ENCODE results near the gene AKAP13. TPM values are rescaled to one million over a fixed set of nuclear protein-coding genes. Genes with fewer than 3 reads are reported as not detected.

AKAP13 gene
- polyA plus RNA-seq, 1 experiment: 13.6 TPM

DNA sequence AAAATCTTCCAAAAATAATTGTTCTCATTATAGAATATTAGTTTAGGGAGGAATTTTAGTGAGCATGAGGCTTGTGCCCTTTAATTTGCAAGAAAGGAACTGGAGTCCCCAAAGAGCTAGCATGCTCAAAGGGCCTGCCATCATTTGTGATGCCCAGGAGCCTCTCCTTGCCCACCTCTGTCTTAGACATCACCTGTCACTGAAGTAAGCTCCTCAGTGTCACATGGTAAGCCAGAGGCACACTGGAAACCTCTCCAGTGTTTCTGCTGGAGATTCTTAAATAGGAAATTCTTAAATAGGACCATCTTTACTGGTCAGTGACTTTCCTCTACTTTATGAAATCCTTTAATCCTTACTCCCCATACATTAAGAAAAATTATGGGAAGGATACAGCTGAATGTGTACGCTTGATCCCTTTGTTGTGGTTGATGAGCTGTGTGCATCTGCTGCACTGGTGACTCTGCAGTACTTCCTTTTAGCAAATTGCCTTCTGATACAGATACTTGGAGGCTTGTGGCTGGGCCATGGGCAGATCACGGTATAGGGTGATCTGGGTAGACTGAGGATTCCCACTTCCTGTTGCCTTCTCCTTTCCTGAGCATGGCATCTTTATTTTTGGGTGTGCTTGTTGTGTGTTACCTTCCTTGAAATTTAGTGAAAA is 216.9 kb downstream of the AKAP13 start:
- CTCF ChIA-PET: no interaction called here
- TF ChIP-seq, protein P1, sequence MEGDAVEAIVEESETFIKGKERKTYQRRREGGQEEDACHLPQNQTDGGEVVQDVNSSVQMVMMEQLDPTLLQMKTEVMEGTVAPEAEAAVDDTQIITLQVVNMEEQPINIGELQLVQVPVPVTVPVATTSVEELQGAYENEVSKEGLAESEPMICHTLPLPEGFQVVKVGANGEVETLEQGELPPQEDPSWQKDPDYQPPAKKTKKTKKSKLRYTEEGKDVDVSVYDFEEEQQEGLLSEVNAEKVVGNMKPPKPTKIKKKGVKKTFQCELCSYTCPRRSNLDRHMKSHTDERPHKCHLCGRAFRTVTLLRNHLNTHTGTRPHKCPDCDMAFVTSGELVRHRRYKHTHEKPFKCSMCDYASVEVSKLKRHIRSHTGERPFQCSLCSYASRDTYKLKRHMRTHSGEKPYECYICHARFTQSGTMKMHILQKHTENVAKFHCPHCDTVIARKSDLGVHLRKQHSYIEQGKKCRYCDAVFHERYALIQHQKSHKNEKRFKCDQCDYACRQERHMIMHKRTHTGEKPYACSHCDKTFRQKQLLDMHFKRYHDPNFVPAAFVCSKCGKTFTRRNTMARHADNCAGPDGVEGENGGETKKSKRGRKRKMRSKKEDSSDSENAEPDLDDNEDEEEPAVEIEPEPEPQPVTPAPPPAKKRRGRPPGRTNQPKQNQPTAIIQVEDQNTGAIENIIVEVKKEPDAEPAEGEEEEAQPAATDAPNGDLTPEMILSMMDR (IDR thresholded peaks at IDR 0.05; ENCODE audit: insufficient read depth, low read depth, low read length): no peak
- H3K4me3 ChIP-seq (ENCODE audit: low read depth, low read length): no peak overlapping the region
- POLR2A ChIA-PET: no interaction called here
- no peaks in the 10 kb centered on the region; the same call in 1 of the 2 replicates for H3K36me3 ChIP-seq (ENCODE audit: control insufficient read depth, insufficient read depth, low read length)
- no peak for DNase-seq (ENCODE audit: low read depth)
- no peaks in the 10 kb centered on the region for H3K27me3 ChIP-seq (ENCODE audit: control insufficient read depth, insufficient read depth, low read length)

DNA sequence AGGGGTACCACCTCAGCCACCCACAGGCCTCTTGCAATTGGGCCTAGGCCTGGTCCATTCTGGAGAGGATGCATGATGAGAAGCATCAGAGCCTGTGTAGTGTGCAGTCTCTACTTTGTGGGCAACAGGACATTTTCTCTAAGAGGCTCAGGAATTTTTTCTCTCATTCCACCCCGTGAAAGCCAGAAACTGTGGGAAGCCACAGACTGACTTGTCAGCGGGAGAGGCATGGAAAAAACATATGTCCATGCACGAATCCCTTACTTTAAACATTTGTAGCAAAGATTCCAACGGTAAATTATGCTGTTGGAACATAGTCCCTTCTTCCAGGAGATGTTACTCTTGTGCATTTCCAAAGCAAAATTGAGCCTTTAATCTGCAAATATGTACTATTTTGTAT is 217.8 kb downstream of the AKAP13 start:
- TF ChIP-seq, protein P1 (IDR thresholded peaks at IDR 0.05; ENCODE audit: insufficient read depth, low read depth, low read length): no peak
- Histone ChIP-seq H3K27me3 (ENCODE audit: control insufficient read depth, insufficient read depth, low read length) (no peaks in the 10 kb centered on the region), H3K36me3 (ENCODE audit: control insufficient read depth, insufficient read depth, low read length) (no peaks in the 10 kb centered on the region; the same call in 1 of the 2 replicates), H3K4me3 (ENCODE audit: low read depth, low read length) (no peak overlapping the region)
- POLR2A ChIA-PET: no interaction called here
- CTCF ChIA-PET: no interaction called here
- no peak for DNase-seq (ENCODE audit: low read depth)

DNA sequence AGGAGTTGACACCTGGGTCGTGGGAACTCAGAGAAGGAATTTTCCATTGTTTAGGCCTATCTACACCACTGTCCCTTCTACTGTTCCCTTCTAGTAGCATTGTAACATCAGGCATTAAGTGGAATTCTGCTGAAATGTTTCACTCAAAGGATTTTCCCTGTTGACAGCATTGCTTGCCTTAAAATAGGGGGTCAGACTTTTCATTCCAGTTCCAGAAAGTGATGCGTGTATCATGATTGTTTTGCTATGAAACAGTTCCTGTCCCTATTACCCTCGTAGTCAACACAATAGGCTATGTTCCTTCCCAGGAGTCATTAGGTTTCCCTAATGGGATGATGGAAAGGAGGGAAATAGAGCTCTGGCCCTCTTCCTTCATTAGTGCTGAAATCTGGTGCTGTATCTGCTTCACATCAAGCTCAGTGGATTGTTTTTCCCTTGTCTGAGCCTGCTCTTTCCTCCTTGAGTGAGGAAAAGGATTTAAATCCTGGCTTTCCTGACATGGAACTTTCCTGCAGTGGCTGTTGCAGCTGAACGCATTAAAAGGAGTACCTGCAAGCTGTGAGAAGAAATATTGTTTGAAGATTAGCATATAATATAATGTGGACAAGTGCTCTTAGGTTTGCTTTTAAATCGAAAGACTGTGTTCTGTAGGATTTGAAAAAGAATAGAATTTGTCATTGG is 218.5 kb downstream of the AKAP13 start:
- Histone ChIP-seq H3K36me3 (ENCODE audit: control insufficient read depth, insufficient read depth, low read length) (peaks cover 2% of the 10 kb centered on the region), H3K27me3 (ENCODE audit: control insufficient read depth, insufficient read depth, low read length) (no peaks in the 10 kb centered on the region), H3K4me3 (ENCODE audit: low read depth, low read length) (no peak overlapping the region)
- no peak for DNase-seq (ENCODE audit: low read depth)
- TF ChIP-seq, protein P1 (IDR thresholded peaks at IDR 0.05; ENCODE audit: insufficient read depth, low read depth, low read length): no peak
- POLR2A ChIA-PET: interaction anchor here (0.6 kb wide), 1 partner anchor 9 kb away, joined by 3 read pairs; no protein-coding TSS in a partner anchor
- CTCF ChIA-PET: no interaction called here

DNA sequence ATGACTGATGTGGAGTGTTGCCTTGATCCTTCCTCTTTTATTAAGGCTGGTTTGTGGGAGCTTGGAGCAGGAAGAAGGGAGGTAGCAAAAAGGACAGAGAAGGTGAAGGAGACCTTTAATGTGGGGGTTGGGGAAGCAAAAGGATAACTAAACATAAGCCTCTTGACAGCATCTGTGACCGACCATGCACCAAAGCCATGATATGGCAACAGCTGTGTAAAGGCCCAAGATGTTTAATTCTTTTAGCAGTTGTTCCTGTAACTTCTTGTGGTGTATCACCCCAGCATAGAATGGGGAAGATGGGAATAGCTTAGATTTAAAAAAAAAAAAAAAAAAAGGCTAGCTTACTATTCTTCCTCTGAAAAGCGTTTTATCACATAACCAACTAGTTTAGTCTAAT is 219.6 kb downstream of the AKAP13 start:
- no peaks in the 10 kb centered on the region for H3K27me3 ChIP-seq (ENCODE audit: control insufficient read depth, insufficient read depth, low read length)
- ChIA-PET CTCF (no interaction called here), POLR2A (no interaction called here)
- DNase-seq (ENCODE audit: low read depth): no peak
- no peak overlapping the region for H3K4me3 ChIP-seq (ENCODE audit: low read depth, low read length)
- peaks cover 2% of the 10 kb centered on the region for H3K36me3 ChIP-seq (ENCODE audit: control insufficient read depth, insufficient read depth, low read length)
- TF ChIP-seq, protein P1 (IDR thresholded peaks at IDR 0.05; ENCODE audit: insufficient read depth, low read depth, low read length): no peak

DNA sequence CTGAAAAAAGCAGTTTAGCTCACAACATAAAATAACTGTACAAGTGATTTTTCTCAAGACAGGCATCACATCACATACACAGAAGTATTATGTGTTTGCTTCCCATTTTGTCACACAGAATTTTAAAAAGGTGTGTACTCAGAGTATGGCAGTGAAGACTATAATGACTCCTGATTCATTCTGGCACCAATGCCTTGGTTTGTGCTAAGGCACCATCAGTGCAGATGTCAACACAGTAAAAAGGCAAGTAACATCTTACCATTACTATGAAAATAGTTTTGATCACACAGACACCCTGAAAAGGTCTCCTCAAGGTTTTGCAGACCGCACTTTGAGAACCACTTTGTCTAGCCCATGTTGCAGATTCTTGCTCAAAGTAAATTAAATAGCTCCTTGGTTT is 222.8 kb downstream of the AKAP13 start:
- CTCF ChIA-PET: interaction anchor here (0.6 kb wide), 2 partner anchors 52 to 212 kb away, joined by 3 read pairs; no protein-coding TSS in a partner anchor
- H3K27me3 ChIP-seq (ENCODE audit: control insufficient read depth, insufficient read depth, low read length): no peaks in the 10 kb centered on the region
- POLR2A ChIA-PET: no interaction called here
- H3K4me3 ChIP-seq (ENCODE audit: low read depth, low read length): no peak overlapping the region
- peaks cover 2% of the 10 kb centered on the region for H3K36me3 ChIP-seq (ENCODE audit: control insufficient read depth, insufficient read depth, low read length)
- no peak for DNase-seq (ENCODE audit: low read depth)
- TF ChIP-seq, protein P1 (IDR thresholded peaks at IDR 0.05; ENCODE audit: insufficient read depth, low read depth, low read length): no peak

Measured in BJ (cell line).